ENCODE data around the gene CD48. TPM values are rescaled to one million over a fixed set of nuclear protein-coding genes. Genes with fewer than 3 reads are reported as not detected.

CD48 gene
- total RNA-seq, 3 donors from 2014 or later, result 5.4 to 12.3 (median 8.8) TPM

DNA sequence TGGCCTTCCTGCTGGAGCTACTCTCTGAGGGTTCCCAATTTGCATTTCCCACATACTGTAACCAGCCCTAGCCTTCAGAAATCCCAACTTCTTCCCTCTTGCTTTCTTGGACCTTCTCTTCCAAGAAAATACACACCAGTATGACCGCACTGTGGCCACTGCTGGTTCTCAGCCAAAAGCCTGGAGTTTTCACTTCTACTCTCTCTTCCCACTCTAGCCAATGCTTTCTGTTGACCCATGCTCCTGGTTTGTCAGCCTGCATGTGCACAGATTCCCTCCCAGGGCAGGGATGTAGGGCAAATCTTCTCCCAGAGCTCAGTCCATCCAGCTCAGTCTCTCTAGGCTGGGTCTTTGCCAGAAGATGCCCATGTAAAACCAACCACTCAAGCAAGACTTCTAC lies 65.4 kb downstream of the CD48 start:
- no peak for DNase-seq (ENCODE audit: low spot score in 2 of 2)
- H3K27ac ChIP-seq, result no peak overlapping the region
- TF ChIP-seq, protein P1, sequence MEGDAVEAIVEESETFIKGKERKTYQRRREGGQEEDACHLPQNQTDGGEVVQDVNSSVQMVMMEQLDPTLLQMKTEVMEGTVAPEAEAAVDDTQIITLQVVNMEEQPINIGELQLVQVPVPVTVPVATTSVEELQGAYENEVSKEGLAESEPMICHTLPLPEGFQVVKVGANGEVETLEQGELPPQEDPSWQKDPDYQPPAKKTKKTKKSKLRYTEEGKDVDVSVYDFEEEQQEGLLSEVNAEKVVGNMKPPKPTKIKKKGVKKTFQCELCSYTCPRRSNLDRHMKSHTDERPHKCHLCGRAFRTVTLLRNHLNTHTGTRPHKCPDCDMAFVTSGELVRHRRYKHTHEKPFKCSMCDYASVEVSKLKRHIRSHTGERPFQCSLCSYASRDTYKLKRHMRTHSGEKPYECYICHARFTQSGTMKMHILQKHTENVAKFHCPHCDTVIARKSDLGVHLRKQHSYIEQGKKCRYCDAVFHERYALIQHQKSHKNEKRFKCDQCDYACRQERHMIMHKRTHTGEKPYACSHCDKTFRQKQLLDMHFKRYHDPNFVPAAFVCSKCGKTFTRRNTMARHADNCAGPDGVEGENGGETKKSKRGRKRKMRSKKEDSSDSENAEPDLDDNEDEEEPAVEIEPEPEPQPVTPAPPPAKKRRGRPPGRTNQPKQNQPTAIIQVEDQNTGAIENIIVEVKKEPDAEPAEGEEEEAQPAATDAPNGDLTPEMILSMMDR (IDR thresholded peaks at IDR 0.05), result no peak
- TF ChIP-seq POLR2A (IDR thresholded peaks at IDR 0.05) (no peak), POLR2AphosphoS5 (IDR thresholded peaks at IDR 0.05) (no peak)
- intact Hi-C loops (cut with DNase I; ENCODE audit: low total_unique reads), result no loop called here
- H3K36me3 ChIP-seq, result no peaks in the 10 kb centered on the region
- H3K9me3 ChIP-seq, result no peaks in the 10 kb centered on the region
- H3K4me1 ChIP-seq, result no peaks in the 10 kb centered on the region
- H3K4me3 ChIP-seq, result peak overlapping the region in 2 of 3 donors; percentile 20 to 23
- H3K27me3 ChIP-seq, result no peaks in the 10 kb centered on the region

DNA sequence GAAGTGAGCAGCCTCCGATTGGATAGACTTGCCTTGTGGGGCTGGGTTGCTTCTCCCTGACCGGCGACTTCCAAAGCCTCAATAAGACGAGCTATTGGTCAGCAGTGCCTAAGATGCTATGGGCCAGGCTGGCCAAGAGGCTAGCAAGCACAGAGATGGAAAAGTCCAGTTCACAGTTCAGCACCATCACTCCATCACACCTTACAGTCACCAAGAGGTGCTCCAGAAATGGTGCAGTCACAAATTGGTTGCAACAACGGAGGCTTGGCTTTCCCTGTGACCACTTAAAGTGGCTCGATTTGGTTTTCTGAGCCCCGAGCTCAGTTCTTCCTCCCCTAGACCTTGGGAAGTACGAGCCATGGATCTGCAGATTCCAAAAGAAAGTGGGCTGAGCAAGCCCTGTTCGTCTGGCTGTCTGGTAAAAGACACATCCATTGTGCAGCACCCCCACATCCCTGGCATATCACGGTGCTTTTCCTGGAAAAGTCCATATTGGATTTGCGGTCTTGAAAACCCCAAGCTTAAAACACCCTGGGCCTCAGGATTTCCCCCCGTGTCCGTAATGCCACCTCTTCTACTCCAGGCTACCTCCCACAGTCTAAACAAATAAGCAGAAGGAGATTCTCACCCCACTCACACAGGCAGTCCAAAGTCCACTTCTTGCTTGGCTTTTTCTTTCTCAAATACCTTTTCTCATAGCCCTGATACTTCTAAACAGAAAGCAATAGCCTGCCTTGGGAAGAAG lies 66.1 kb downstream of the CD48 start:
- H3K4me3 ChIP-seq, result peak overlapping the region in 1 of 3 donors; percentile 20
- H3K4me1 ChIP-seq, result no peaks in the 10 kb centered on the region
- intact Hi-C loops (cut with DNase I; ENCODE audit: low total_unique reads), result no loop called here
- no peak overlapping the region for H3K27ac ChIP-seq
- no peak for DNase-seq (ENCODE audit: low spot score in 2 of 2)
- no peaks in the 10 kb centered on the region for H3K9me3 ChIP-seq
- H3K27me3 ChIP-seq, result no peaks in the 10 kb centered on the region
- no peak for TF ChIP-seq POLR2A (IDR thresholded peaks at IDR 0.05)
- TF ChIP-seq, protein P1 (IDR thresholded peaks at IDR 0.05), result no peak
- no peak for TF ChIP-seq POLR2AphosphoS5 (IDR thresholded peaks at IDR 0.05)
- H3K36me3 ChIP-seq, result no peaks in the 10 kb centered on the region

DNA sequence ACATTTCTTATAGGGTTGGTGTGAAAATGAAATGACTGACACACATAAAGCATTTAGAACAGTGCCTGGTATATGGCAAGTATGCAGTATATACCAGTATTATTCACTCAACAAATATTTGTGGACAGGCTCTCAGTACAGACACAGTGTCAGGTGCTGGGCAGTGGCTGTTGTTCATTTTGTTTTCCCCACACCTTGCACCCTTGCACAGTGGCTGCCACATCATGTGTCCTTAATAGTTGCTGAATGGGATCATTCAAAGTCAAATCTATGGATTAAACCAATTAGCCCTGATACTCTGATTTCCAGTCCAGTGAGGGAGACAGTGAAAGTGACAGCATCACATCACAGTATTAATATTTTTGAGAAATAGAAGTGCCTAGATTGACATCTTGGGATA lies 67.2 kb downstream of the CD48 start:
- DNase-seq (ENCODE audit: low spot score in 2 of 2), result no peak
- intact Hi-C loops (cut with DNase I; ENCODE audit: low total_unique reads), result no loop called here
- no peaks in the 10 kb centered on the region for H3K36me3 ChIP-seq
- no peak for TF ChIP-seq POLR2A (IDR thresholded peaks at IDR 0.05)
- no peak for TF ChIP-seq POLR2AphosphoS5 (IDR thresholded peaks at IDR 0.05)
- TF ChIP-seq, protein P1 (IDR thresholded peaks at IDR 0.05), result no peak
- no peak overlapping the region for H3K27ac ChIP-seq
- no peaks in the 10 kb centered on the region for H3K9me3 ChIP-seq
- H3K4me1 ChIP-seq, result no peaks in the 10 kb centered on the region
- no peak overlapping the region for H3K4me3 ChIP-seq
- no peaks in the 10 kb centered on the region for H3K27me3 ChIP-seq

DNA sequence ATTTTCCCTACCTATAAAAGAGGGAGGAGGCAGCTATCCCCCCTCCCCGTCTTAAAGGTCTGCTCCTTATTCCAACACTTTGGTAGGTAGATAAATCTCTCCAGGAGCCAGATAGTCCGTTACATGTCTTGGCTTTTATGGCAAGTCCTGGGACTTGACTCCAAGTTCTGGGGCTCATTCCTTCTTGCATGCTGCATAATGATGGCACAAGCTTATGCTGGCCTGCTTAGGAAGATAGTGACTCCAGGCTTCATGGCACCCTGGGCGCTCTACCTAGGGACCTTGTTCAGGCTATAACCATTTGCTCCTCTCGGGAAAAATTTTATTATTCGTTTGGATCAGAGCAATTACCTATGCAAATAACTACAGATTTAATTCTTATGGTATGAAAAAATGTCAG lies 68.5 kb downstream of the CD48 start:
- H3K36me3 ChIP-seq, result no peaks in the 10 kb centered on the region
- no peaks in the 10 kb centered on the region for H3K4me1 ChIP-seq
- intact Hi-C loops (cut with DNase I; ENCODE audit: low total_unique reads), result no loop called here
- H3K27ac ChIP-seq, result no peak overlapping the region
- H3K4me3 ChIP-seq, result no peak overlapping the region
- TF ChIP-seq POLR2A (IDR thresholded peaks at IDR 0.05) (no peak), POLR2AphosphoS5 (IDR thresholded peaks at IDR 0.05) (no peak)
- TF ChIP-seq, protein P1 (IDR thresholded peaks at IDR 0.05), result no peak
- no peak for DNase-seq (ENCODE audit: low spot score in 2 of 2)
- H3K9me3 ChIP-seq, result no peaks in the 10 kb centered on the region
- H3K27me3 ChIP-seq, result no peaks in the 10 kb centered on the region

DNA sequence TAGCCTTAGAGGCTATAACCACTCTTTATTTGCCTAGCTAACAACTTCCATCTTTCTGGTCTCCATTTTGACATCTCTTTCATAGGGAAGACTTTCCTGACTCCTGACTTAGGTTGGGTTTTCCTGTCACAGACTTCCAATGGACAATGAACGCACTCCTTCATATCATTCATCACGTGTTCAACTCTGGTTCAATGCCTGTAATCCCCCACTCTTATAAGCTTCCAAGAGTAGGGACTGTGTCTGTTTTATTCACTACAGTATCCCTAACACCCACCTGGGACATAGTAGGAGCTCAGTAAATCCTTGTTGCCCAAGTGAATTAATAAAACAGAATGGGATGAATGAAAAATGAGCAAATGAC lies 69.4 kb downstream of the CD48 start:
- Histone ChIP-seq H3K27ac (no peak overlapping the region), H3K36me3 (no peaks in the 10 kb centered on the region), H3K9me3 (no peaks in the 10 kb centered on the region), H3K4me1 (no peaks in the 10 kb centered on the region), H3K27me3 (no peaks in the 10 kb centered on the region), H3K4me3 (no peak overlapping the region)
- intact Hi-C loops (cut with DNase I; ENCODE audit: low total_unique reads), result no loop called here
- DNase-seq (ENCODE audit: low spot score in 2 of 2), result no peak
- TF ChIP-seq POLR2AphosphoS5 (IDR thresholded peaks at IDR 0.05) (no peak), POLR2A (IDR thresholded peaks at IDR 0.05) (no peak)
- TF ChIP-seq, protein P1 (IDR thresholded peaks at IDR 0.05), result no peak
